Fibroblast of the aortic adventitia (primary cell): Measurements from ENCODE around the gene MACROD1. TPM values are rescaled to one million over a fixed set of nuclear protein-coding genes. Genes with fewer than 3 reads are reported as not detected.

Experiments used
- DNase-seq: peaks from one replicate; pipeline ENCODE4 v3.0.0-alpha.2; 2010; ENCODE audit warnings: low read depth
- H3K4me3 ChIP-seq: 2 replicates; pipeline ENCODE4 v1.5.1; 2011; ENCODE audit warnings: low read depth, mild to moderate bottlenecking, control low read depth, low read length, moderate library complexity
- CTCF ChIP-seq: IDR thresholded peaks from 2 replicates; pipeline ENCODE4 v1.5.1; 2011; ENCODE audit warnings: mild to moderate bottlenecking, low read length, control low read depth, inconsistent platforms; ENCODE audit not compliant: insufficient read depth
- total RNA-seq: library from RNA; depleted of rRNA; stranded (reverse); fragments of >200 nt; gene quantifications from 2 replicates; pipeline ENCODE4 v1.2.3, GENCODE V29; 2012; ENCODE audit warnings: low replicate concordance

The MACROD1 gene, protein sequence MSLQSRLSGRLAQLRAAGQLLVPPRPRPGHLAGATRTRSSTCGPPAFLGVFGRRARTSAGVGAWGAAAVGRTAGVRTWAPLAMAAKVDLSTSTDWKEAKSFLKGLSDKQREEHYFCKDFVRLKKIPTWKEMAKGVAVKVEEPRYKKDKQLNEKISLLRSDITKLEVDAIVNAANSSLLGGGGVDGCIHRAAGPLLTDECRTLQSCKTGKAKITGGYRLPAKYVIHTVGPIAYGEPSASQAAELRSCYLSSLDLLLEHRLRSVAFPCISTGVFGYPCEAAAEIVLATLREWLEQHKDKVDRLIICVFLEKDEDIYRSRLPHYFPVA
- total RNA-seq, result 7.6 and 14.5 TPM in 2 replicates

DNA sequence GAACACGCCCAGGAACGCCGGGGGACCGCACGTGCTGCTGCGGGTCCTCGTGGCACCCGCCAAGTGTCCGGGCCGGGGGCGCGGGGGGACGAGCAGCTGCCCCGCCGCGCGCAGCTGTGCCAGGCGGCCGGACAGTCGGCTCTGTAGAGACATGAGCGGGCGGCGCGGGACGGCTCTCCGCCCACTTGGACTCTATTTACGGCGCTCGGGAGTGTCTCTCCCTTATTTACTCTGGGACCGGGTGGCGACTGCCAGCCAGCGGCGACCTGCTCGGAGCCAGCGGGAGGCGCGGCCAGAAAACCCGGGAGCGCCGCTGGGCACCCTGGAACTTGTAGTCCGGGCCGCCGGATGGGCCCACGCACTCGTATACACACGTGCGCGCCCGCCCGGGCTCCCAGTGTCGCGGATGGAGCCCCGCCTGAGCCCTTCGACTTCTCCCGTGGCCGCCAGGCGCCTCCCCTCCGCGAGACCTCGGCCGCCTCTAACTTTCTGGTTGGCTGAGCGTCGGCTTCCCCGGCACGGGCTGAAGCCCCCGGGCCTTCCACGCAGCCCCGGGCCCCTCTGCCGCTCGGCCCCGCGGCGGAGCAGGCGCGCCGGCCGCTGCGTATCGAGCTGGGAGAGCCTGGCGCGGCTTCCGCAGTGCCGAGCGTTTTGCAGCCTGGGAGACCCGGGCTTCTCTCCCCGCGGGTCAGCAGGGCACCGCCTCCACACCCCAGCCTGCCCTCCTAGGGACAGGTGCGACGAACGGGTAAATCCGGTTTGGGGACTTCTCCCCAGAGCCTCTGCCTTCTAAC lies at the start of gene MACROD1:
TSS of gene MACROD1 (minus strand) at position 272 of the 794 bp plus-strand sequence. CDS start at position 153, 119 bp downstream.
- no peak for TF ChIP-seq CTCF
- peak within 1 kb of the TSS; percentile 71 for H3K4me3 ChIP-seq
- DNase-seq, result peak; percentile 68

- no peak for TF ChIP-seq CTCF
- no peak for DNase-seq
- H3K4me3 ChIP-seq, result no peak overlapping the region
Observed at GRCh38 chr11:64211181-64211872, 45.4 kb upstream of the MACROD1 start.

DNA sequence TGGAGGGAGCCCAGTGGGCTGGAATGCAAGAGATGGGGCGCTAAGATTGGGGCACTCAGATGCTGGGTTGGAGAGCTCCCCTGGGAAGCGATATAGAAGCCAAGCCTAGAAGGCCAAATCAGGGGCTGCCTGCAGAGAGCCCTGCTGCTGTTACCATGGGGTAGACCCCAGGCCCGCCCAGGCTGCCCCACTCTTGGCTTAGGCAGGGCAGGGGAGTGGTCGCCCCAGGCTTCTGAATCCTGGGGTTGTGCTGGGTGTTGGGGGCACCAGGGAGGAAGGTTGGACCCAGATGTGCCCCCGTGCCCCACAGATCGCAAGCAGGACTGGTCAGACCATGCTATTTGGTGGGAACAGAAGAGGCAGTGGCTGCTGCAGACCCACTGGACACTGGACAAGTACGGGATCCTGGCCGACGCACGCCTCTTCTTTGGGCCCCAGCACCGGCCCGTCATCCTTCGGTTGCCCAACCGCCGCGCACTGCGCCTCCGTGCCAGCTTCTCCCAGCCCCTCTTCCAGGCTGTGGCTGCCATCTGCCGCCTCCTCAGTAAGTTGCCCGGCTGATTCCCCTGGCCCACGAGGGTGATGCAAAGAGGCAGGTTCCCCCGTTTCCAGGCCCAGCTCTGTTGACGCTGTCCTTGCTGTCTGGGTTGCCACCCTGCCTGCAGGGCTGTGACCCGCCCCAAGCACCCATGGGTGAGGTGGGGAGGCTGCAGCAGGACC lies 44.5 kb upstream of the MACROD1 start:
- DNase-seq, result no peak
- no peak overlapping the region for H3K4me3 ChIP-seq
- no peak for TF ChIP-seq CTCF

- H3K4me3 ChIP-seq, result no peak overlapping the region
- TF ChIP-seq CTCF, result no peak
- no peak for DNase-seq
Observed at GRCh38 chr11:64209563-64209843, 43.6 kb upstream of the MACROD1 start.

- TF ChIP-seq CTCF, result no peak
- DNase-seq, result no peak
- H3K4me3 ChIP-seq, result no peak overlapping the region
Observed at GRCh38 chr11:64208796-64209562, 43.1 kb upstream of the MACROD1 start.
